ENCODE results near the gene IFFO2. TPM values are rescaled to one million over a fixed set of nuclear protein-coding genes. Genes with fewer than 3 reads are reported as not detected.

Gene IFFO2
- total RNA-seq, 1 experiment from 2014 or later = 7.1 TPM

- DNase-seq (ENCODE audit: low spot score) = no peak
Observed at GRCh38 chr1:18936814-18937481, 19.5 kb downstream of the IFFO2 start.

GRCh38 chr1:18936471-18936813 lies 20.0 kb downstream of the IFFO2 start:
- DNase-seq (ENCODE audit: low spot score) = no peak

- no peak for DNase-seq (ENCODE audit: low spot score)
Observed at GRCh38 chr1:18934205-18935000, 22.1 kb downstream of the IFFO2 start.

GRCh38 chr1:18932879-18933278 lies 23.6 kb downstream of the IFFO2 start:
- no peak for DNase-seq (ENCODE audit: low spot score)

- no peak for DNase-seq (ENCODE audit: low spot score)
Observed at GRCh38 chr1:18932387-18932786, 24.1 kb downstream of the IFFO2 start.

- DNase-seq (ENCODE audit: low spot score) = no peak
Observed at GRCh38 chr1:18931730-18932129, 24.7 kb downstream of the IFFO2 start.

GRCh38 chr1:18929686-18930085 lies 26.8 kb downstream of the IFFO2 start:
- peak; percentile 51 for DNase-seq (ENCODE audit: low spot score)

- no peak for DNase-seq (ENCODE audit: low spot score)
Observed at GRCh38 chr1:18928985-18929384, 27.5 kb downstream of the IFFO2 start.

GRCh38 chr1:18928406-18928805 lies 28.1 kb downstream of the IFFO2 start:
- no peak for DNase-seq (ENCODE audit: low spot score)

GRCh38 chr1:18927654-18928272 lies 28.7 kb downstream of the IFFO2 start:
- DNase-seq (ENCODE audit: low spot score) = no peak

- DNase-seq (ENCODE audit: low spot score) = no peak
Observed at GRCh38 chr1:18927082-18927653, 29.3 kb downstream of the IFFO2 start.

- peak; percentile 92 for DNase-seq (ENCODE audit: low spot score)
Observed at GRCh38 chr1:18926315-18927081, 30.0 kb downstream of the IFFO2 start.

GRCh38 chr1:18925279-18925678 lies 31.2 kb downstream of the IFFO2 start:
- no peak for DNase-seq (ENCODE audit: low spot score)

- no peak for DNase-seq (ENCODE audit: low spot score)
Observed at GRCh38 chr1:18924221-18924691, 32.2 kb downstream of the IFFO2 start.

- DNase-seq (ENCODE audit: low spot score) = no peak
Observed at GRCh38 chr1:18923756-18924211, 32.7 kb downstream of the IFFO2 start.

GRCh38 chr1:18922848-18923755 lies 33.4 kb downstream of the IFFO2 start:
- DNase-seq (ENCODE audit: low spot score) = no peak

- DNase-seq (ENCODE audit: low spot score) = peak; percentile 68
Observed at GRCh38 chr1:18922319-18922726, 34.2 kb downstream of the IFFO2 start.

GRCh38 chr1:18921516-18922251 lies 34.8 kb downstream of the IFFO2 start:
- no peak for DNase-seq (ENCODE audit: low spot score)

- no peak for DNase-seq (ENCODE audit: low spot score)
Observed at GRCh38 chr1:18920931-18921330, 35.5 kb downstream of the IFFO2 start.

GRCh38 chr1:18919956-18920355 lies 36.5 kb downstream of the IFFO2 start:
- no peak for DNase-seq (ENCODE audit: low spot score)

Measured in A172 (cell line).